Measurements from ENCODE around the gene CTSE.

The CTSE gene

DNA sequence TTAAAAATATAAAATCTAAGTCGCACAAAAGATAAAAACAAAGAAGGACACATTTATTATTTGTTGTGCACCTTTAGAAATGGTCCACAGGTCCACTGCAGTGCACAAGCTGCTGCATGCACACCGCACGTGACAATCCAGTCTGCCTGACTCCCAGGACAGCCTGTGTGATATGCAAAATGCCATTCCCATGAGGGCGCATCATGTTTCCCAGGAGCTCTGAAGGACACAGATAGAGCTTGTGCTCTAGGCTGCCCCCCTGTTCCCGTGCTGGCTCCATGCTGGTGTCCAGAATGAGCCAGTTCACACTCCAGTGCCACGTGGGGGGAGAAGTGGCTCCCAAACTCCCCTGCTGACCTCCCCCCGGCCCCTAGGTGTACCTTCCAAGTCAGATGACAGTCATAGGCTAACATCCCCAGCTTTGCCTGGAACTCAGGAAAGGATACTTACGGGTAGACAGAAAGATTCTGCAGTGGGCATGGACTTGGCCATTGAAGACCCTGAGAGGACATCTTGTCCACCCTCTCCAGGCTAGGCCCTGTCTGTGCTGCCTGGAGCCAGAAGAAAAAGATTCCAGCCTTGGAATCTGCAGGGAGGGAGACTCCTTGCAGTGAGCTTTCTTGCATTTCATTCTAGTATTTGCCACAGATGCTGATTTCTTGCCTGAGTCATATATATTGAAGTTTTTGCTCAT is 46.8 kb downstream of the CTSE start:
- TF ChIP-seq ZFX (IDR thresholded peaks at IDR 0.05; ENCODE audit: borderline replicate concordance): no peak
- TF ChIP-seq CTCF (IDR thresholded peaks at IDR 0.05): no peak
- H3K27ac ChIP-seq: no peak overlapping the region

DNA sequence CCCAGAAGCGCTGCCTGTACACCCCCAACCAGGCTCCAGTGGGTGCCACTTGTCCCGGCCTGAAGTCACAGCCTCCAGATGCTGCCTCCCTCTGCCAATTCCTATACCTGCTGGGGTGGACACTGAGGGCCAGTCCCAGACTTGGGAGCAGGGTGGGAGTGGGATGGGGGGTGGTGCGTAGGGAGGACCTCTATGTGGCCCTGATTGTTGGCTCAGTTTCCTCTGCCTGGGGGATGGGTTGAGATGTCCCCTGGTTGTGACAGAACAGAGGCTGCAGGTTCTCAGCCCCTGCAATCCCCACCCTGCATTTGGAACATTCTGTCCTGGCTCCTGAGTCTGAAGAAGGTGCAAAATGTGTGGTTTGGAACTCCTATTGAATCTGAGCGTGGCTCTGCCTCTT is 47.7 kb downstream of the CTSE start:
- TF ChIP-seq CTCF (IDR thresholded peaks at IDR 0.05) (no peak), ZFX (IDR thresholded peaks at IDR 0.05; ENCODE audit: borderline replicate concordance) (no peak)

GRCh38 chr1:205975387-205975998 is 48.2 kb downstream of the CTSE start:
- TF ChIP-seq ZFX (IDR thresholded peaks at IDR 0.05; ENCODE audit: borderline replicate concordance): no peak
- no peak for TF ChIP-seq CTCF (IDR thresholded peaks at IDR 0.05)
- no peak overlapping the region for H3K27ac ChIP-seq

More for the DNA sequence above, 47.7 kb downstream of the CTSE start:
- H3K27ac ChIP-seq: no peak overlapping the region

DNA sequence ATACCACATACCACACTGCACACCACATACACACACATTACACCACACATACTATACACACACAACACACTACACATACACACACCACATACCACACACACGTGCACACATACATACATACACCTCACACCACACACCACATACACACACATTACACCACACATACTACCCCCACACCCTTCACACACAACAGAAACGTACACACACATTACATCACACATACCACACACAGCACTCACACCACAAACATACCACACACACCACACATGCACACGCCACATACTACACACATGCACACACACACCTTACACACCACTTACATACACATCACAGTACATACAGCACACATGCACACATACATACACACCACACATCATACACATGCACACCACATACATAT is 49.0 kb downstream of the CTSE start:
- TF ChIP-seq ZFX (IDR thresholded peaks at IDR 0.05; ENCODE audit: borderline replicate concordance) (no peak), CTCF (IDR thresholded peaks at IDR 0.05) (no peak)
- no peak overlapping the region for H3K27ac ChIP-seq

DNA sequence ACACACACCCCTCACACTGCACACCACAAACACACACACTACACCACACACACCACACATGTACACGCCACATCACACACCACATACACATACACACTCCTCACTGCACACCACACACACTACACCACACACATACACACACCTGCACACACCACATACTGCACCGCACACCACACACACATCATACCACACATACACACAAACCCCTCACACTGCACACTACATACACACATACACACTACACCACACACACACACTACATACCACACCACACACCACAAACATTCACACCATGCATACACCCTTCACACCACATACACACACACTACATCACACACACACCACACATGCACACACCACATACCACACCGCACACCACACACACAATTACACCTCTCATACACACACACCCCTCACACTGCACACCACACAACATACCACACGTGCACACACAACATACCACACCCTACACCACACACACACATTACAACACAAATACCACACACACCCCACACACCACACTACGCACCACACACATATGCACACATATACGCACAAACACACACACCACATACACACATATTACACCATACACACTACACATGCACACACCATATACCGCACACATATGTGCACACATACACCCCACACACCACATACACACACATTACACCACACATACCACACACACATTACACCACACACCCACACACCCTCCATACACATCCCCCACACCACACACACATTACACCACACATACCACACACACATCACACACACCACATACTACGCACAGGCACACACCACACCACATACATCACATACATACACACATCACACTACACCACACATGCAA is 50.1 kb downstream of the CTSE start:
- TF ChIP-seq CTCF (IDR thresholded peaks at IDR 0.05): no peak
- TF ChIP-seq ZFX (IDR thresholded peaks at IDR 0.05; ENCODE audit: borderline replicate concordance): no peak
- no peak overlapping the region for H3K27ac ChIP-seq

DNA sequence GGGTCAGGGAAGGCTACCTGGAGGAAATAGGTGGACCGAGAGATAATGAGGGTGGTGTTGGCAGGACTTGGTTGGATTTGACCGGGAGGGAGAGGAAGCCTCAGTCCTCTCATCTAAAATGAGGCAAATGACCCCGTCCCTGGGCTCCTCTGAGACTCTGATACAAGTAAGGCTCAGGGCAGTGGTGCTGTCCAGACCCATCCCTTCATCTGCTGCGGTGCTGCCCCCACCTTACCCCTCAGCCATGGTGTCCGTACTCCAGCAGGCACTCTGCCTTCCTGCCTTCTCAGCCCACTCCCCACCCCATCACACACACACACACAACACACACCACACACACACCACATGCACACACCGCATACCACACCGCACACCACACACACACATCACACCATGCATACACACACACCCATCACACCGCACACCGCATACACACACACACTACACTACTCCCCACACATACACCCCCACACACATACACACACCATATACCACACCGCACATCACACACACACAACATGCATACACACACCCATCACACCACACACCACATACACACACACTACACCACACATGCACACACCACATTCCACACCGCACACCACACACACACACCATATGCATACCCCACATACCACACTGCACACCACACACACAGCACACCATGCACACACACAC is 51.1 kb downstream of the CTSE start:
- TF ChIP-seq CTCF (IDR thresholded peaks at IDR 0.05): no peak
- H3K27ac ChIP-seq: no peak overlapping the region

Data from 22Rv1 (cell line).